Endothelial cell (in vitro differentiated cells): ENCODE measurements around the gene OLFM3. TPM values are rescaled to one million over a fixed set of nuclear protein-coding genes. Genes with fewer than 3 reads are reported as not detected.

ENCODE experiments used
- DNase-seq: peaks from one replicate; pipeline ENCODE4 v3.0.0; 2021; ENCODE audit warnings: low spot score
- H3K27ac Mint-ChIP-seq: one replicate; pipeline ENCODE4 v1.8.0; 2021; ENCODE audit warnings: mixed read lengths, inconsistent platforms; ENCODE audit not compliant: unreplicated experiment
- H3K27me3 Mint-ChIP-seq: one replicate; pipeline ENCODE4 v1.8.0; 2021; ENCODE audit warnings: mild to moderate bottlenecking, moderate library complexity, mixed read lengths, inconsistent platforms; ENCODE audit not compliant: unreplicated experiment
- H3K36me3 Mint-ChIP-seq: one replicate; pipeline ENCODE4 v1.8.0; 2021; ENCODE audit warnings: mild to moderate bottlenecking, low read depth, mixed read lengths, inconsistent platforms; ENCODE audit not compliant: unreplicated experiment
- H3K4me1 Mint-ChIP-seq: one replicate; pipeline ENCODE4 v1.8.0; 2021; ENCODE audit warnings: mild to moderate bottlenecking, mixed read lengths, inconsistent platforms; ENCODE audit not compliant: unreplicated experiment
- H3K4me3 Mint-ChIP-seq: one replicate; pipeline ENCODE4 v1.8.0; 2021; ENCODE audit warnings: mild to moderate bottlenecking, mixed read lengths, inconsistent platforms; ENCODE audit not compliant: unreplicated experiment
- H3K9me3 Mint-ChIP-seq: one replicate; pipeline ENCODE4 v1.8.0; 2021; ENCODE audit warnings: mixed read lengths, inconsistent platforms; ENCODE audit not compliant: unreplicated experiment
- CTCF ChIP-seq: fragments of 200-600 bp; sonication (generic); IDR thresholded peaks from one replicate; pipeline ENCODE4 v1.5.0; 2021; ENCODE audit warnings: antibody characterized with exemption; ENCODE audit not compliant: unreplicated experiment
- total RNA-seq: library from RNA; stranded (reverse); fragmentation: NEBNext Ultra II Directional; extraction: Animal tissue kit (Norgen Biotek cat#: 25700); gene quantifications from one replicate; pipeline ENCODE4 v1.2.1, GENCODE V29; 2021; ENCODE audit not compliant: unreplicated experiment

The OLFM3 gene
- total RNA-seq, 1 donor from 2014 or later, result 0.23 TPM

- H3K36me3 Mint-ChIP-seq, result no peaks in the 10 kb centered on the region
- no peak for TF ChIP-seq CTCF
- H3K4me3 Mint-ChIP-seq, result no peak overlapping the region
- no peak for DNase-seq
- H3K27me3 Mint-ChIP-seq, result no peaks in the 10 kb centered on the region
- H3K27ac Mint-ChIP-seq, result no peak overlapping the region
- peaks cover 7% of the 10 kb centered on the region for H3K4me1 Mint-ChIP-seq
- H3K9me3 Mint-ChIP-seq, result no peaks in the 10 kb centered on the region
These were observed 39.0 kb downstream of the OLFM3 start for GRCh38 chr1:101957771-101958170.

- no peak for DNase-seq
- Mint-ChIP-seq H3K36me3 (no peaks in the 10 kb centered on the region), H3K9me3 (no peaks in the 10 kb centered on the region), H3K27me3 (no peaks in the 10 kb centered on the region), H3K4me1 (no peaks in the 10 kb centered on the region), H3K4me3 (no peak overlapping the region), H3K27ac (no peak overlapping the region)
- no peak for TF ChIP-seq CTCF
These were observed 43.1 kb downstream of the OLFM3 start for GRCh38 chr1:101953623-101954022.

GRCh38 chr1:101945884-101946283, 50.8 kb downstream of the OLFM3 start:
- Mint-ChIP-seq H3K36me3 (no peaks in the 10 kb centered on the region), H3K27me3 (no peaks in the 10 kb centered on the region), H3K27ac (no peak overlapping the region), H3K9me3 (no peaks in the 10 kb centered on the region), H3K4me3 (no peak overlapping the region), H3K4me1 (no peaks in the 10 kb centered on the region)
- TF ChIP-seq CTCF, result no peak
- DNase-seq, result no peak

GRCh38 chr1:101943237-101943636, 53.5 kb downstream of the OLFM3 start:
- no peaks in the 10 kb centered on the region for H3K27me3 Mint-ChIP-seq
- no peaks in the 10 kb centered on the region for H3K36me3 Mint-ChIP-seq
- DNase-seq, result no peak
- H3K9me3 Mint-ChIP-seq, result no peaks in the 10 kb centered on the region
- H3K4me1 Mint-ChIP-seq, result peaks cover 7% of the 10 kb centered on the region
- no peak overlapping the region for H3K4me3 Mint-ChIP-seq
- no peak overlapping the region for H3K27ac Mint-ChIP-seq
- no peak for TF ChIP-seq CTCF

- TF ChIP-seq CTCF, result no peak
- H3K27ac Mint-ChIP-seq, result no peak overlapping the region
- DNase-seq, result no peak
- no peaks in the 10 kb centered on the region for H3K36me3 Mint-ChIP-seq
- H3K4me3 Mint-ChIP-seq, result no peak overlapping the region
- H3K4me1 Mint-ChIP-seq, result peaks cover 7% of the 10 kb centered on the region
- H3K27me3 Mint-ChIP-seq, result no peaks in the 10 kb centered on the region
- no peaks in the 10 kb centered on the region for H3K9me3 Mint-ChIP-seq
These were observed 54.1 kb downstream of the OLFM3 start for GRCh38 chr1:101942516-101943193.
